Liver (tissue), 9 donors: Measurements from ENCODE around the gene MRGPRX2. TPM values are rescaled to one million over a fixed set of nuclear protein-coding genes. Genes with fewer than 3 reads are reported as not detected.

Experiments used
- DNase-seq: peaks from one replicate; pipeline ENCODE4 v3.0.0-alpha.2; 2017; ENCODE audit warnings: low spot score
- H3K27ac ChIP-seq, 2 donors: one replicate each; pipeline ENCODE4 v1.7.0; 2013; ENCODE audit warnings: inconsistent platforms in 2 of 2, low read length in 2 of 2, control low read depth in 1 of 2, low read depth in 1 of 2, mild to moderate bottlenecking in 1 of 2
- H3K27me3 ChIP-seq, 4 donors: one replicate each; pipeline versions ENCODE4 v1.6.1 to v1.7.0; 2013; ENCODE audit warnings: low read length in 3 of 4, inconsistent platforms in 1 of 4, mild to moderate bottlenecking in 1 of 4, moderate library complexity in 1 of 4; ENCODE audit not compliant: control insufficient read depth in 4 of 4, insufficient read depth in 4 of 4
- H3K36me3 ChIP-seq, 4 donors: one replicate each; pipeline versions ENCODE4 v1.6.1 to v1.7.0; 2013; ENCODE audit warnings: low read length in 3 of 4, mild to moderate bottlenecking in 3 of 4, low read depth in 1 of 4, moderate library complexity in 1 of 4; ENCODE audit not compliant: control insufficient read depth in 4 of 4, insufficient read depth in 3 of 4
- H3K4me1 ChIP-seq, 4 donors: one replicate each; pipeline versions ENCODE4 v1.6.1 to v1.7.0; 2013; ENCODE audit warnings: low read length in 3 of 4, mild to moderate bottlenecking in 3 of 4, moderate library complexity in 1 of 4; ENCODE audit not compliant: control insufficient read depth in 4 of 4, insufficient read depth in 4 of 4
- H3K4me3 ChIP-seq, 3 donors: one replicate each; pipeline versions ENCODE4 v1.6.1 to v1.7.0; 2013; ENCODE audit warnings: low read length in 3 of 3, control low read depth in 1 of 3, low read depth in 1 of 3, mild to moderate bottlenecking in 1 of 3
- H3K9ac ChIP-seq, 2 donors: one replicate each; pipeline ENCODE4 v1.7.0; 2013; ENCODE audit warnings: low read length in 2 of 2, mild to moderate bottlenecking in 2 of 2, moderate library complexity in 2 of 2, control low read depth in 1 of 2, low read depth in 1 of 2
- H3K9me3 ChIP-seq, 4 donors: one replicate each; pipeline versions ENCODE4 v1.6.1 to v1.7.0; 2013; ENCODE audit warnings: low read length in 3 of 4; ENCODE audit not compliant: control insufficient read depth in 4 of 4
- EGR1 ChIP-seq, 2 donors: IDR thresholded peaks; 2 replicates each; pipeline ENCODE4 v1.6.1; 2016 to 2018; ENCODE audit warnings: antibody characterized with exemption in 2 of 2, low read depth in 2 of 2
- FOXA1 ChIP-seq: IDR thresholded peaks from 2 replicates; pipeline ENCODE4 v1.6.1; 2016; ENCODE audit warnings: antibody characterized with exemption
- FOXA2 ChIP-seq: IDR thresholded peaks from 2 replicates; pipeline ENCODE4 v1.6.1; 2016; ENCODE audit warnings: antibody characterized with exemption
- JUND ChIP-seq, 2 donors: IDR thresholded peaks; 2 replicates each; pipeline ENCODE4 v1.6.1; 2016; ENCODE audit warnings: antibody characterized with exemption in 2 of 2
- MAX ChIP-seq: IDR thresholded peaks from 2 replicates; pipeline ENCODE4 v1.6.1; 2016; ENCODE audit warnings: antibody characterized with exemption
- NR2F2 ChIP-seq: IDR thresholded peaks from 2 replicates; pipeline ENCODE4 v1.6.1; 2016; ENCODE audit warnings: antibody characterized with exemption
- RAD21 ChIP-seq, 2 donors: IDR thresholded peaks; 2 replicates each; pipeline ENCODE4 v1.6.1; 2016; ENCODE audit warnings: antibody characterized with exemption in 2 of 2, mild to moderate bottlenecking in 2 of 2
- REST ChIP-seq: IDR thresholded peaks from 2 replicates; pipeline ENCODE4 v1.6.1; 2016; ENCODE audit warnings: antibody characterized with exemption, mild to moderate bottlenecking
- RXRA ChIP-seq, 2 donors: IDR thresholded peaks; 2 replicates each; pipeline ENCODE4 v1.6.1; 2017 to 2018; ENCODE audit warnings: antibody characterized with exemption in 2 of 2, mild to moderate bottlenecking in 1 of 2
- SP1 ChIP-seq: IDR thresholded peaks from 2 replicates; pipeline ENCODE4 v1.6.1; 2018; ENCODE audit warnings: antibody characterized with exemption, mild to moderate bottlenecking
- ZBTB33 ChIP-seq: IDR thresholded peaks from 2 replicates; pipeline ENCODE4 v1.6.1; 2016; ENCODE audit warnings: antibody characterized with exemption
- WGBS: extraction: QIAGEN DNeasy Blood & Tissue Kit; methylation state at CpG from one replicate; pipeline ENCODE4 v1.1.7; 2013; 5-methylcytosine and 5-hydroxymethylcytosine counted together
- polyA plus RNA-seq, 2 donors: library from polyadenylated mRNA; stranded (reverse) in 1 of 2; unstranded in 1 of 2; fragments of 200-250 nt in 1 of 2; fragments of >200 nt in 1 of 2; fragmentation: Nextera tagmentation in 1 of 2; extraction: Ambion mirVana in 1 of 2; gene quantifications; one replicate each; pipeline versions ENCODE4 v1.2.1 to v1.2.3, GENCODE V29; 2013 to 2015
- total RNA-seq, 2 donors: library from RNA; depleted of rRNA; stranded (reverse); fragments of >200 nt; gene quantifications; one replicate each; pipeline ENCODE4 v1.2.3, GENCODE V29; 2014
- TF ChIP-seq, protein P1 (sequence below): fragments of 150-350 bp; IDR thresholded peaks from 2 replicates; pipeline ENCODE4 v1.5.1; 2017; ENCODE audit warnings: improper control_type of control experiment, low read depth, low read length; ENCODE audit not compliant: missing input control
- donor health status: healthy.
- donor health status: healthy.
- donor health status: healthy.
- donor health status: healthy.
- donor health status: healthy.

MRGPRX2 gene
- total and polyA plus RNA-seq, 4 donors: not detected

GRCh38 chr11:19039409-19039808 is 21.1 kb downstream of the MRGPRX2 start:
- Histone ChIP-seq H3K4me3 (no peak overlapping the region), H3K9ac (no peak overlapping the region), H3K4me1 (no peaks in the 10 kb centered on the region), H3K27me3 (no peaks in the 10 kb centered on the region), H3K36me3 (no peaks in the 10 kb centered on the region), H3K27ac (no peak overlapping the region), H3K9me3 (peaks cover 0 to 9% (median 3%) of the 10 kb centered on the region in 4 donors)
- TF ChIP-seq RAD21 (IDR thresholded peaks at IDR 0.05): no peak
- WGBS: 79% methylated on average over 1 of the region's 1 CpG
- DNase-seq: no peak

GRCh38 chr11:19032990-19033389 is 27.5 kb downstream of the MRGPRX2 start:
- WGBS: 54% methylated on average over 2 of the region's 2 CpGs
- H3K36me3 ChIP-seq: no peaks in the 10 kb centered on the region
- TF ChIP-seq, protein P1, sequence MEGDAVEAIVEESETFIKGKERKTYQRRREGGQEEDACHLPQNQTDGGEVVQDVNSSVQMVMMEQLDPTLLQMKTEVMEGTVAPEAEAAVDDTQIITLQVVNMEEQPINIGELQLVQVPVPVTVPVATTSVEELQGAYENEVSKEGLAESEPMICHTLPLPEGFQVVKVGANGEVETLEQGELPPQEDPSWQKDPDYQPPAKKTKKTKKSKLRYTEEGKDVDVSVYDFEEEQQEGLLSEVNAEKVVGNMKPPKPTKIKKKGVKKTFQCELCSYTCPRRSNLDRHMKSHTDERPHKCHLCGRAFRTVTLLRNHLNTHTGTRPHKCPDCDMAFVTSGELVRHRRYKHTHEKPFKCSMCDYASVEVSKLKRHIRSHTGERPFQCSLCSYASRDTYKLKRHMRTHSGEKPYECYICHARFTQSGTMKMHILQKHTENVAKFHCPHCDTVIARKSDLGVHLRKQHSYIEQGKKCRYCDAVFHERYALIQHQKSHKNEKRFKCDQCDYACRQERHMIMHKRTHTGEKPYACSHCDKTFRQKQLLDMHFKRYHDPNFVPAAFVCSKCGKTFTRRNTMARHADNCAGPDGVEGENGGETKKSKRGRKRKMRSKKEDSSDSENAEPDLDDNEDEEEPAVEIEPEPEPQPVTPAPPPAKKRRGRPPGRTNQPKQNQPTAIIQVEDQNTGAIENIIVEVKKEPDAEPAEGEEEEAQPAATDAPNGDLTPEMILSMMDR: no peak
- no peak for TF ChIP-seq ZBTB33
- no peak for TF ChIP-seq RXRA (IDR thresholded peaks at IDR 0.05)
- no peak for TF ChIP-seq NR2F2
- no peak for TF ChIP-seq MAX
- peaks cover 0 to 2% (median 0%) of the 10 kb centered on the region in 4 donors for H3K27me3 ChIP-seq
- no peak overlapping the region for H3K9ac ChIP-seq
- no peak for DNase-seq
- no peaks in the 10 kb centered on the region for H3K9me3 ChIP-seq
- H3K4me1 ChIP-seq: no peaks in the 10 kb centered on the region
- H3K27ac ChIP-seq: no peak overlapping the region
- H3K4me3 ChIP-seq: no peak overlapping the region

DNA sequence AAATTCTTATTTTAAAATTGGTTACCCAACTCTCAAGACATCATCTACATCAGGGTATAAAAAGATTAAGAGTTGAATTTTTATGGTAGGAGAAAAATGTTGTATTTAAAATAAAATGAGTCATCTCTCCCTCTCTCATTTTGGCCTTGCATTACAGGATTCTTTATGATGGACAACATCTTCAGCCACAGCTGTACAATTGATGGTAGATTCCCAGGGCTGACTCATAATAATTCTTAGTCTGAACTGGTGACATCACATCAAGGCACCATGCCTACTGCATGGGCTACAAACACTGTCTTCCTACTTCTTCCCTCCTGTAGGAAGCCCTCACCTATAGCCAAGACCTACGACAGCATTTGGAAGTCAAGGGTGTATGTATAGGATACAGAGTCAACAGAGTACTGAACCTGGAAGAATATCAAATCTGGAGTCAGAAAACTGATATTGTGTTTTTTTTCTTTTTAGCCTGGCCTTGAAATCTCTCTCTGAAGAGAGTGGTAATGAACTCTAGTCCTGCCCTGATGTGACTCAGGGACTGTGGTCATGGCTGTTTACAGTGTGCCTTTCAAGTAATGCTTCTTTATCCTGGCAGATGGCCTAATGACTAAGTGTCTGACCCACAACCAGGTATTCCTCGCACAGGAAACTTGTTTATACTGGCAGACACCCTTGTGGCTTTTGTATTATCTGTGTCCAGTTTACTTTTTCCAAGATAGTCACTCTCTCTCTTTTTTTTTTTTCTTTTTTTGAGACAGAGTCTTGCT is 32.5 kb downstream of the MRGPRX2 start:
- DNase-seq: no peak

More for the DNA sequence above, 32.5 kb downstream of the MRGPRX2 start:
- Histone ChIP-seq H3K36me3 (no peaks in the 10 kb centered on the region), H3K9me3 (no peaks in the 10 kb centered on the region), H3K27ac (no peak overlapping the region), H3K27me3 (peaks cover 0 to 23% (median 2%) of the 10 kb centered on the region in 4 donors), H3K4me1 (no peaks in the 10 kb centered on the region), H3K9ac (no peak overlapping the region), H3K4me3 (no peak overlapping the region)
- 62% methylated on average over 2 of the region's 2 CpGs for WGBS
- no peak for TF ChIP-seq SP1
- TF ChIP-seq FOXA2: no peak
- TF ChIP-seq, protein P1: no peak
- no peak for TF ChIP-seq EGR1 (IDR thresholded peaks at IDR 0.05; ENCODE audit: low read depth in 2 of 2)
- no peak for TF ChIP-seq REST
- no peak for TF ChIP-seq NR2F2
- TF ChIP-seq FOXA1: no peak
- TF ChIP-seq JUND (IDR thresholded peaks at IDR 0.05): no peak
